Uterus (tissue), 4 donors: ENCODE measurements around the gene A2ML1. TPM values are rescaled to one million over a fixed set of nuclear protein-coding genes. Genes with fewer than 3 reads are reported as not detected.
A peak's percentile ranks its signal among the peaks of the same experiment; 100 is the strongest.

ENCODE experiments used
- DNase-seq, 2 donors: peaks; one replicate each; pipeline ENCODE4 v3.0.0-alpha.2; 2019 to 2020
- H3K27ac ChIP-seq, 2 donors: fragments of 200-600 bp; sonication (generic); 1 replicate in 1 of 2; 2 replicates in 1 of 2; pipeline ENCODE4 v1.5.1; 2016 to 2018
- H3K27me3 ChIP-seq, 2 donors: fragments of 200-600 bp; sonication (generic); one replicate each; pipeline ENCODE4 v1.5.1; 2018 to 2019; ENCODE audit warnings: control low read depth in 1 of 2
- H3K36me3 ChIP-seq, 2 donors: fragments of 200-600 bp; sonication (generic); one replicate each; pipeline ENCODE4 v1.5.1; 2019; ENCODE audit warnings: control low read depth in 1 of 2
- H3K4me1 ChIP-seq, 2 donors: fragments of 200-600 bp; sonication (generic); one replicate each; pipeline ENCODE4 v1.5.1; 2018 to 2019; ENCODE audit warnings: control low read depth in 1 of 2
- H3K4me3 ChIP-seq, 2 donors: fragments of 200-600 bp; sonication (generic); 1 replicate in 1 of 2; 2 replicates in 1 of 2; pipeline ENCODE4 v1.5.1; 2018 to 2019; ENCODE audit warnings: mild to moderate bottlenecking in 1 of 2
- H3K9me3 ChIP-seq, 2 donors: fragments of 200-600 bp; sonication (generic); one replicate each; pipeline ENCODE4 v1.5.1; 2019; ENCODE audit warnings: control low read depth in 1 of 2
- POLR2A ChIP-seq, 2 donors: fragments of 450-650 bp; IDR thresholded peaks; one replicate each; pipeline ENCODE4 v1.6.1; 2016; ENCODE audit warnings: antibody characterized with exemption in 2 of 2, mild to moderate bottlenecking in 1 of 2, moderate library complexity in 1 of 2
- intact Hi-C: fragments of 100-400 bp; cut with DNase I; formaldehyde crosslinking; loops from one replicate; pipeline ENCODE4 v1.15.1; 2023; ENCODE audit warnings: low total_unique reads
- total RNA-seq, 4 donors: library from RNA; depleted of rRNA in 3 of 4; stranded (reverse); fragments of >200 nt in 3 of 4; gene quantifications; one replicate each; pipeline versions ENCODE4 v1.1.0 to v1.2.4, GENCODE V29; 2014 to 2023
- TF ChIP-seq, protein P1 (sequence below), 4 experiments: fragments of 200-600 bp in 2 of 4; fragments of 450-650 bp in 2 of 4; sonication (generic) in 2 of 4; IDR thresholded peaks; one replicate each; pipeline ENCODE4 v1.5.1; 2016 to 2019; ENCODE audit warnings: antibody characterized with exemption in 4 of 4, mild to moderate bottlenecking in 2 of 4, moderate library complexity in 1 of 4
- donor health status: DM: yes; HTN: yes; CAD: no.

The A2ML1 gene
- total RNA-seq, 4 donors from 2014 or later, result 1.0 to 1.5 TPM; not detected in 2

DNA sequence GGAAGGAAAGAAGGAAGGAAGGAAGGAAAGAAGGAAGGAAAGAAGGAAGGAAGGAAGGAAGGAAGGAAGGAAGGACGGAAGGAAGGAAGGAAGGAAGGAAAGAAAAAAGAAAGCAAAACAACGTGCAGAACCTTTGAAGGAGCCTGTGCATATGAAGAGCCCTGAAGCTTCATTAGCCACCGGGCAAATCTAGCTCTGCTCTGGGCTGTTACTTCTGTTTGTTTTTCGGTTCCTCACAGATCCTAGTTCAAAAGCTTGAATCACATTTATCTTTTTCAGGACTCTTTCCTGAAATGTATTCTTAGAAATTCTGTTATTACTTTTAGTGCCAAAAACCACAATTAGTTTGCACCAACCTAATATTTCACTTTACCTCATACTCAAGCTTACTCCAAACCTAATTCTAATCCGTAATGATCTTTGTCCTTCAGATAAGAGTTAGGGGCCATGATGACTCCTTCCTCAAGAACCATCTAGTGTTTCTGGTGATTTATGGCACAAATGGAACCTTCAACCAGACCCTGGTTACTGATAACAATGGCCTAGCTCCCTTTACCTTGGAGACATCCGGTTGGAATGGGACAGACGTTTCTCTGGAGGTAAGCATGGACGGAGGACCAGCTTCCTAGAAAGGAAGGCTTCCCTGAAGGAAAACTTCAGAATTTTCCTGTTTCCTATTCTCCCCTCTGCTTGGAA, 18.7 kb downstream of the A2ML1 start:
- Histone ChIP-seq H3K27ac (no peak overlapping the region), H3K27me3 (no peaks in the 10 kb centered on the region), H3K9me3 (no peaks in the 10 kb centered on the region), H3K4me1 (no peaks in the 10 kb centered on the region), H3K4me3 (no peak overlapping the region), H3K36me3 (no peaks in the 10 kb centered on the region)
- TF ChIP-seq, protein P1, sequence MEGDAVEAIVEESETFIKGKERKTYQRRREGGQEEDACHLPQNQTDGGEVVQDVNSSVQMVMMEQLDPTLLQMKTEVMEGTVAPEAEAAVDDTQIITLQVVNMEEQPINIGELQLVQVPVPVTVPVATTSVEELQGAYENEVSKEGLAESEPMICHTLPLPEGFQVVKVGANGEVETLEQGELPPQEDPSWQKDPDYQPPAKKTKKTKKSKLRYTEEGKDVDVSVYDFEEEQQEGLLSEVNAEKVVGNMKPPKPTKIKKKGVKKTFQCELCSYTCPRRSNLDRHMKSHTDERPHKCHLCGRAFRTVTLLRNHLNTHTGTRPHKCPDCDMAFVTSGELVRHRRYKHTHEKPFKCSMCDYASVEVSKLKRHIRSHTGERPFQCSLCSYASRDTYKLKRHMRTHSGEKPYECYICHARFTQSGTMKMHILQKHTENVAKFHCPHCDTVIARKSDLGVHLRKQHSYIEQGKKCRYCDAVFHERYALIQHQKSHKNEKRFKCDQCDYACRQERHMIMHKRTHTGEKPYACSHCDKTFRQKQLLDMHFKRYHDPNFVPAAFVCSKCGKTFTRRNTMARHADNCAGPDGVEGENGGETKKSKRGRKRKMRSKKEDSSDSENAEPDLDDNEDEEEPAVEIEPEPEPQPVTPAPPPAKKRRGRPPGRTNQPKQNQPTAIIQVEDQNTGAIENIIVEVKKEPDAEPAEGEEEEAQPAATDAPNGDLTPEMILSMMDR (IDR thresholded peaks at IDR 0.05), result no peak
- no peak for TF ChIP-seq POLR2A (IDR thresholded peaks at IDR 0.05)
- intact Hi-C loops, result no loop called here
- no peak for DNase-seq

DNA sequence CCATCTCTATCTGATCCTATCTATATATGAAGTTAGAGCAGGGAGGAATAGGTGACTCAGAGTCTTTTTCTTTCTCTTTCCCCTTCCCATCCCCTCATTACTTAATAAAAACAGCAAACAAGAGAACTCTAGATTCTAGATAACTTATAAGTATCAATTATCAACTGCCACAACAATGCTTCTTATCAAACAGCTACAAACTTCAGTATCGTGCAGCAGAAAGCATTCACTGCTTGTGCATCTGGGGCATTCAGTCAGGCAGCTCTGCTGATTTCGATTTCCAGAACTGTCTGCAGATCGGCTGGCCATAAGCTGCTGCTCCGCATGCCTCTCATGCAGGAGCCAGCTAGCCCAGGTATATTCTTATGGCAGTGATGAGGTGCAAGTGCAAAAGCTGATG, 19.4 kb downstream of the A2ML1 start:
- DNase-seq, result no peak
- intact Hi-C loops, result no loop called here
- Histone ChIP-seq H3K27ac (no peak overlapping the region), H3K36me3 (no peaks in the 10 kb centered on the region), H3K4me1 (no peaks in the 10 kb centered on the region), H3K4me3 (no peak overlapping the region), H3K27me3 (no peaks in the 10 kb centered on the region), H3K9me3 (no peaks in the 10 kb centered on the region)
- TF ChIP-seq, protein P1 (IDR thresholded peaks at IDR 0.05), result no peak
- no peak for TF ChIP-seq POLR2A (IDR thresholded peaks at IDR 0.05)

GRCh38 chr12:8844665-8845064, 22.2 kb downstream of the A2ML1 start:
- DNase-seq, result peak; percentile 72 to 73
- H3K36me3 ChIP-seq, result no peaks in the 10 kb centered on the region
- intact Hi-C loops, result no loop called here
- no peaks in the 10 kb centered on the region for H3K4me1 ChIP-seq
- no peaks in the 10 kb centered on the region for H3K9me3 ChIP-seq
- no peaks in the 10 kb centered on the region for H3K27me3 ChIP-seq
- TF ChIP-seq POLR2A (IDR thresholded peaks at IDR 0.05), result no peak
- TF ChIP-seq, protein P1 (IDR thresholded peaks at IDR 0.05), result no peak
- no peak overlapping the region for H3K4me3 ChIP-seq
- H3K27ac ChIP-seq, result peak overlapping the region in 1 of 2 donors; percentile 50

- Histone ChIP-seq H3K4me3 (no peak overlapping the region), H3K27me3 (no peaks in the 10 kb centered on the region), H3K27ac (no peak overlapping the region), H3K4me1 (no peaks in the 10 kb centered on the region), H3K36me3 (no peaks in the 10 kb centered on the region), H3K9me3 (no peaks in the 10 kb centered on the region)
- TF ChIP-seq POLR2A (IDR thresholded peaks at IDR 0.05), result no peak
- TF ChIP-seq, protein P1 (IDR thresholded peaks at IDR 0.05), result no peak
- intact Hi-C loops, result no loop called here
- no peak for DNase-seq
Observed at GRCh38 chr12:8846305-8846704, 23.9 kb downstream of the A2ML1 start.

DNA sequence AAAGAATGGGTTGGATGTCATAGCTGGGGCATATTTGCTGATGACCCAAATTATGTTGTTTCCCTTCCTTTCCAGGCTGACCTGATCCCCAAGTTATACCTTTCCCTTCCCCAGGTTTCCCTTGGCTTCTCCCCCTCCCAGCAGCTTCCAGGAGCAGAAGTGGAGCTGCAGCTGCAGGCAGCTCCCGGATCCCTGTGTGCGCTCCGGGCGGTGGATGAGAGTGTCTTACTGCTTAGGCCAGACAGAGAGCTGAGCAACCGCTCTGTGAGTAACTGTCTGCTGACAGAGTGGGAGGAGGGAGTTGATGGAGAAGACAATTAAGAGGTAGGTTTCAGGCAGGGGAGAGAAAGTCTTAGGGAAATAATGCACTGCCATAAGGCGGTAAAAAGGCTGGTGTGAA, 25.0 kb downstream of the A2ML1 start:
- H3K4me3 ChIP-seq, result no peak overlapping the region
- no peaks in the 10 kb centered on the region for H3K27me3 ChIP-seq
- no peak overlapping the region for H3K27ac ChIP-seq
- DNase-seq, result no peak
- intact Hi-C loops, result no loop called here
- no peaks in the 10 kb centered on the region for H3K4me1 ChIP-seq
- H3K9me3 ChIP-seq, result no peaks in the 10 kb centered on the region
- H3K36me3 ChIP-seq, result no peaks in the 10 kb centered on the region
- no peak for TF ChIP-seq POLR2A (IDR thresholded peaks at IDR 0.05)
- TF ChIP-seq, protein P1 (IDR thresholded peaks at IDR 0.05), result no peak
